GM11168 (cell line): Measurements from ENCODE around the gene FAXDC2.

Experiments
- in situ Hi-C: fragments of 300-500 bp; cut with MboI; formaldehyde crosslinking; loops from one replicate; pipeline ENCODE4 v1.12.0; 2022; ENCODE audit warnings: low sequenced_read_pairs; ENCODE audit not compliant: unreplicated experiment

Gene FAXDC2

GRCh38 chr5:154863291-154864080 is 13.1 kb upstream of the FAXDC2 start:
- in situ Hi-C loops = no loop called here

GRCh38 chr5:154862766-154863165 is 12.4 kb upstream of the FAXDC2 start:
- in situ Hi-C loops = no loop called here

GRCh38 chr5:154861946-154862345 is 11.5 kb upstream of the FAXDC2 start:
- in situ Hi-C loops = no loop called here

- in situ Hi-C loops = no loop called here
Measured at GRCh38 chr5:154860765-154861164, 10.4 kb upstream of the FAXDC2 start.

GRCh38 chr5:154860123-154860522 is 9.7 kb upstream of the FAXDC2 start:
- in situ Hi-C loops = no loop called here

- in situ Hi-C loops = no loop called here
Measured at GRCh38 chr5:154858972-154859871, 8.8 kb upstream of the FAXDC2 start.

GRCh38 chr5:154858297-154858971 is 8.0 kb upstream of the FAXDC2 start, which contains the start of gene CNOT8:
TSS of gene CNOT8 (plus strand) at chr5:154858627. CDS start at chr5:154863279, 4,652 bp downstream.
- in situ Hi-C loops = no loop called here

- in situ Hi-C loops = no loop called here
Measured at GRCh38 chr5:154857530-154858296, 7.3 kb upstream of the FAXDC2 start.

- in situ Hi-C loops = no loop called here
Measured at GRCh38 chr5:154851351-154851750, 948 bp upstream of the FAXDC2 start.

GRCh38 chr5:154849791-154850201 is 607 bp downstream of the FAXDC2 start:
- in situ Hi-C loops = no loop called here

GRCh38 chr5:154849264-154849785 is 1.1 kb downstream of the FAXDC2 start:
- in situ Hi-C loops = no loop called here

- in situ Hi-C loops = no loop called here
Measured at GRCh38 chr5:154844809-154845208, 5.6 kb downstream of the FAXDC2 start.

GRCh38 chr5:154842689-154843530 is 7.5 kb downstream of the FAXDC2 start:
- in situ Hi-C loops = no loop called here

GRCh38 chr5:154841273-154841661 is 9.1 kb downstream of the FAXDC2 start:
- in situ Hi-C loops = no loop called here

- in situ Hi-C loops = no loop called here
Measured at GRCh38 chr5:154840435-154841272, 9.7 kb downstream of the FAXDC2 start.

- in situ Hi-C loops = no loop called here
Measured at GRCh38 chr5:154837009-154837901, 13.1 kb downstream of the FAXDC2 start.

GRCh38 chr5:154836225-154836624 is 14.2 kb downstream of the FAXDC2 start:
- in situ Hi-C loops = no loop called here
